Activated CD4-positive, alpha-beta T cell treated with anti-CD3 and anti-CD28 coated beads, Interleukin-2, amount 10 ng/mL, durations not matched to agents 24 days and 14 days (primary cell): ENCODE measurements around the gene TRIM72. TPM values are rescaled to one million over a fixed set of nuclear protein-coding genes. Genes with fewer than 3 reads are reported as not detected.

Source experiments
- total RNA-seq: library from RNA; stranded (reverse); gene quantifications from 2 replicates; pipeline ENCODE4 v1.2.3, GENCODE V29; 2022

TRIM72 gene
- total RNA-seq, 1 donor from 2014 or later: 0.09 TPM

Other genes starting within 250 kb of the TRIM72 start
- 2.9 and 3.2 TPM in 2 replicates for gene HSD3B7, start 228.9 kb upstream of the TRIM72 start, total RNA-seq
- gene STX1B, start 203.5 kb upstream of the TRIM72 start, total RNA-seq: 0.75 and 0.78 TPM in 2 replicates
- 49.1 and 54.8 TPM in 2 replicates for gene STX4, start 180.6 kb upstream of the TRIM72 start, total RNA-seq
- 15.6 and 15.9 TPM in 2 replicates for gene ZNF668, start 139.9 kb upstream of the TRIM72 start, total RNA-seq
- gene ZNF646, start 139.7 kb upstream of the TRIM72 start, total RNA-seq: 21.1 and 23.3 TPM in 2 replicates
- gene PRSS53, start 125.2 kb upstream of the TRIM72 start, total RNA-seq: 4.3 and 4.8 TPM in 2 replicates
- 56.2 and 59.1 TPM in 2 replicates for gene VKORC1, start 119.3 kb upstream of the TRIM72 start, total RNA-seq
- gene BCKDK, start 105.7 kb upstream of the TRIM72 start, total RNA-seq: 44.3 and 44.9 TPM in 2 replicates
- gene KAT8, start 96.5 kb upstream of the TRIM72 start, total RNA-seq: 56.9 and 63.3 TPM in 2 replicates
- gene PRSS8, start 78.4 kb upstream of the TRIM72 start, total RNA-seq: not detected in 2 replicates
- 0.33 and 0.59 TPM in 2 replicates for gene PRSS36, start 64.1 kb upstream of the TRIM72 start, total RNA-seq
- gene FUS, start 34.0 kb upstream of the TRIM72 start, total RNA-seq: 936 and 955 TPM in 2 replicates
- 15.6 and 17.1 TPM in 2 replicates for gene PYCARD, start 11.4 kb upstream of the TRIM72 start, total RNA-seq
- gene PYDC1, start 3.0 kb downstream of the TRIM72 start, total RNA-seq: not detected in 2 replicates
- 16.8 and 18.2 TPM in 2 replicates for gene ITGAM, start 45.9 kb downstream of the TRIM72 start, total RNA-seq
- gene ITGAX, start 141.1 kb downstream of the TRIM72 start, total RNA-seq: 44.3 and 45.9 TPM in 2 replicates
- not detected in 2 replicates for gene ITGAD, start 179.2 kb downstream of the TRIM72 start, total RNA-seq
- gene COX6A2, start 214.2 kb downstream of the TRIM72 start, total RNA-seq: not detected in 2 replicates
- 0.09 and 0.16 TPM in 2 replicates for gene ZNF843, start 228.7 kb downstream of the TRIM72 start, total RNA-seq
- gene ARMC5, start 245.4 kb downstream of the TRIM72 start, total RNA-seq: 9.9 and 10.5 TPM in 2 replicates